GM18861 (cell line): ENCODE results near the gene GALNT17.

Experiments
- ATAC-seq: cut with Tn5 transposase; IDR thresholded peaks from one replicate; pipeline ENCODE4 v1.9.1; 2021; ENCODE audit not compliant: unreplicated experiment

The GALNT17 gene

GRCh38 chr7:71442492-71443190 lies 310.7 kb downstream of the GALNT17 start:
- no peak for ATAC-seq

- ATAC-seq, result no peak
These were observed 311.2 kb downstream of the GALNT17 start for GRCh38 chr7:71443191-71443530.

GRCh38 chr7:71444130-71444529 lies 312.2 kb downstream of the GALNT17 start:
- no peak for ATAC-seq

GRCh38 chr7:71453630-71454029 lies 321.7 kb downstream of the GALNT17 start:
- ATAC-seq, result no peak

GRCh38 chr7:71454981-71455380 lies 323.0 kb downstream of the GALNT17 start:
- ATAC-seq, result no peak

- ATAC-seq, result no peak
These were observed 325.1 kb downstream of the GALNT17 start for GRCh38 chr7:71457021-71457420.

- no peak for ATAC-seq
These were observed 326.1 kb downstream of the GALNT17 start for GRCh38 chr7:71457846-71458590.

- ATAC-seq, result no peak
These were observed 327.2 kb downstream of the GALNT17 start for GRCh38 chr7:71459132-71459531.

- ATAC-seq, result no peak
These were observed 329.6 kb downstream of the GALNT17 start for GRCh38 chr7:71461572-71461971.

GRCh38 chr7:71465741-71466189 lies 333.8 kb downstream of the GALNT17 start:
- ATAC-seq, result no peak

GRCh38 chr7:71466448-71467145 lies 334.7 kb downstream of the GALNT17 start:
- ATAC-seq, result no peak

- no peak for ATAC-seq
These were observed 338.4 kb downstream of the GALNT17 start for GRCh38 chr7:71470326-71470725.

- ATAC-seq, result no peak
These were observed 338.9 kb downstream of the GALNT17 start for GRCh38 chr7:71470830-71471229.

GRCh38 chr7:71472962-71473361 lies 341.0 kb downstream of the GALNT17 start:
- no peak for ATAC-seq

GRCh38 chr7:71473366-71473967 lies 341.5 kb downstream of the GALNT17 start:
- no peak for ATAC-seq

GRCh38 chr7:71477441-71477840 lies 345.5 kb downstream of the GALNT17 start:
- no peak for ATAC-seq

- ATAC-seq, result no peak
These were observed 347.3 kb downstream of the GALNT17 start for GRCh38 chr7:71479231-71479630.

GRCh38 chr7:71480791-71481190 lies 348.8 kb downstream of the GALNT17 start:
- no peak for ATAC-seq

- ATAC-seq, result no peak
These were observed 350.3 kb downstream of the GALNT17 start for GRCh38 chr7:71482284-71482683.

GRCh38 chr7:71484380-71484779 lies 352.4 kb downstream of the GALNT17 start:
- no peak for ATAC-seq

GRCh38 chr7:71485586-71485985 lies 353.6 kb downstream of the GALNT17 start:
- ATAC-seq, result no peak

- no peak for ATAC-seq
These were observed 354.5 kb downstream of the GALNT17 start for GRCh38 chr7:71486414-71486813.
